GM18519 (cell line): ENCODE data around the gene ABLIM2.

ENCODE experiments used
- ATAC-seq: cut with Tn5 transposase; IDR thresholded peaks from one replicate; pipeline ENCODE4 v1.9.1; 2021; ENCODE audit warnings: mild to moderate bottlenecking, moderate library complexity; ENCODE audit not compliant: unreplicated experiment, low FRiP score

The ABLIM2 gene

DNA sequence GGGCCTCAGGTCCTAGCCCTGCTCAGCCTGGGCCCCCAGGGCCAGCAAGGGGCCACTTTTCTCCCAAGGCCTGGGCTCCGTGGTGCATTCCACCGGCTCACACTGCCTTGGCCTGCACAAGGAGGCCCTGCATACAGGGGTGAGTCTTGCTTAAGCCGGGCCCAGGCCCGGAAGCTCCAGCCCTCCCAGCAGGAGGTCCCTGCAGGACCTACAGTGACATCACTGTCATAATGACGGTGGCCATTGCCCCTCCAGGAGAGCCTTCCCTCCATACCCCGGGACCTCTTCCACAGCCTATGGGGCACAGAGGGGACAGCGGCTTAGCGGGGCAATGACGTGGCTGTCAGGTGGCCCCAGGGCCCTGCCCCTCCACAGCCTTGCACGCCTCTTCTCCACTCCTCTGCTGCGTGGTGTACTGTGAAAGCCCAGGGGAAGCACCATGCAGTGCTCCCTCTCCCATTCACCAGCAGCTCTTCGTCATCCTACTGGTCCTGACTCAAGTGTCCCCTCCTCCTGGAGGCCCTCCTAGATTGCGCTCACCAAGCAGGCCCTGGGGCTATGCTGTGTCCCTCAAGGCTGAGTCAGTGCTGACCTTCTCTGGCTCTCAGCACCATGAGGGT lies 186.6 kb downstream of the ABLIM2 start:
- ATAC-seq = no peak

DNA sequence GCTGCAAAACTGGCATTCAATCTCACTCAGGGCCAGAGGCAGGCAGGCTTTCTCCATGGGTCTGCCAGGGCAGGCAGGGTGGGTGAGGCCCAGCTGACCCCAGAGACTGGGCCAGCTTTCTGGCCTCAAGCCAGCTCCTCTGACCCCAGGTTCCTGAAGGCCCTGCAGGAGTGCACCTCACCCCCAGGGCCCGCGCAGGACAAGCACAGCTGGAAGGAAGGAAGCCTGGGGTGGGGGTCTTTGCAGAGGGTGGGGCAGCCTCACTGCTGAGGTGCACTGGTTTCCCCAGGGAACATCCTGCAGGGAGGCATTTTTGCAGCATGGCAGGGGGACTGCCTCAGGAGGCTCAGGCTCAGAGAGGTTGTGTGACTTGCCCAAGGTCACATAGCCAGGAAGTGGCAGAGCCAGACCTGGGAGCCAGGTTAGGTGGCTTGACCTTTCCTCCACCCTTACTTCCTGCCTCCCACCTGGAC lies 187.4 kb downstream of the ABLIM2 start:
- ATAC-seq = no peak

DNA sequence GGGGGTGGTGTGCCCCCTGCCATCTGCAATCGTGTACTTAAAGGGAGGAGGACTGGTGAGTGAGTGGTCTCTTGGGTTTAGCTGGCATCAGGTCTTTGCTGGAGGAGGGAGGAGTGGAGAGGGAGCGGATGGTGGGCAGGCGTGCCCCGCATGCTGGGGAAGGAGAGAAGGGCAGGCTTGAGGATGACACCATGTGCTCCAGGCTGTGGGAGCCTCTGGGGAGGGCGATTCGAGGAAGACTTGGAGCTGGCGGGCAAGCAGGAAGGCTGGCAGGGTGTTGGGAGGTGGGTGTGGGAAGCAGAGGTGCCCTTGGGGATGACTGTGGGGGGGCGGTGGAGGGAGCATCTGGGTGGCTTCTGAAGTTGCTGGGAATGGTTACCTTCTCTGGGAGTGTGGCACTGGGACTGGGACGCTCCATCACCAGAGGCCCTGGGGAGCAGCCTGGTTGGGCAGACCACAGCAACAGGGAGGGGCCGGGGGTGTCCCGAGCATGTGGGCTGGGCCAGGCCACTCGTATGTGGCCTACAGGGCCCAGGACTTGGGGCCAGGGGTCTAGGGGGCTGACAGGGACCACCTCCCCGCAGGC lies 188.2 kb downstream of the ABLIM2 start:
- no peak for ATAC-seq

DNA sequence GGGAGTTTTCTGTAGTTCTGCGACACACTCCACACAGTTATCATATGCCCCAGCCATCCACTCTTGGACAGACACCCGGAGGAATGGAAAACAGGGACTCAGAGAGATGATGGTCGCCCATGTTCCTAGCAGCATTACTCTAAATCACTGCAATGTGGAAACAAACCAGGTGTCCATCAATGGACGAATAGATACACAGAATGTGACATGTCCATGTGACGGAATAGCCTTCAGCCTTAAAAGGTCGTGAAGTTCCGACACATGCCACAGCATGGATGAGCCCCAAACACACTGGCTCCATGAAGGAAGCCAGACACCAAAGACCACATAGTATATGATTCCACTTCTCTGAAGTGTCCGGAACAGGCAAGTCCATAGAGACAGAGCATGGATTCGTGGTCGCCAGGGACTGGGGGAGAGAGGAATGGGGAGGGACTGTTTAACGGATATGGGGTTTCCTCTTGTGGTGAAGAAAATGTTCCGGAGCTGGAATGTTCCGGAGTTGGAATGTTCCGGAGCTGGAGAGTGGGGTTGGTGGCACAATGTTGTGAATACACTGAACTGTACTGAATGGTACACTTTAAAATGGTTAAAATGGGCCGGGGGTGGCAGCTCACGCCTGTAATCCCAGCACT lies 190.2 kb downstream of the ABLIM2 start:
- no peak for ATAC-seq

DNA sequence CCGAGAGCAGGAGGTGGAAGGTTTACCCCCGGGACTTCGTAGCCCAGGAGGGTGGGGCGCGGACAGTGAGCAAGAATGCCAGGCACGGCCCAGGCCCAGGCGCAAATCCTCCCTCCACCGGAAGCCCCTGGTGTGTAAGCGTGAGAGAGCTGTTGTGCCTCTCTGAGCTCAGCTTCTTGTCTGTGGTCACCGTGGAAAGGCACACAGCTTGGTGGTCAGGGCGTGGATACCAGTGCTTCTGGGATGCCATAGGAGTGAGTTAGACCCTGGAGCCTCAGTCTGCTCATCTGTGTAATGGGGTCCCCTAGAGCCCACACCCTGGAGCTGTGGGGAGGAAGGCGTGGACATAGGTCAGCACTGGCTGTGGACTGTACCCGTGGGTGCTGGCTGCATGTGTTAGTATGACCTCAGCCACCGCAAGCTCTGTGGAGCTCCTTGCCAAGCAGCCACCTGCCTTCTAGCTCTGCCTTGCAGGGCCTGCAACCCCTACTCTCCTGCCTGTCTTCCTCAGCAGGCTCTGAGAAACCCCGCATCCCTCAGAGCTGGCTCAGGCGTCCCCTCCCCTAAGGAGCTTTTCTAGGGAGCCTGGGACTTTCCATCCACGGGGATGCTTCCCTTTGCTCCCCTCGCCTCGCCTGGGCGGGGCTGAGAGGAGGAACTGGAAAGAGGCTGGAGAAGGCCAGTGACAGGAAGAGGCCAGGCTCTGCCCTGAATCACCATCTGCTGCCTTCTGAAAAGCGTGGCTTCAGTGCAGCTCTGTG lies 190.9 kb downstream of the ABLIM2 start:
- ATAC-seq = no peak

DNA sequence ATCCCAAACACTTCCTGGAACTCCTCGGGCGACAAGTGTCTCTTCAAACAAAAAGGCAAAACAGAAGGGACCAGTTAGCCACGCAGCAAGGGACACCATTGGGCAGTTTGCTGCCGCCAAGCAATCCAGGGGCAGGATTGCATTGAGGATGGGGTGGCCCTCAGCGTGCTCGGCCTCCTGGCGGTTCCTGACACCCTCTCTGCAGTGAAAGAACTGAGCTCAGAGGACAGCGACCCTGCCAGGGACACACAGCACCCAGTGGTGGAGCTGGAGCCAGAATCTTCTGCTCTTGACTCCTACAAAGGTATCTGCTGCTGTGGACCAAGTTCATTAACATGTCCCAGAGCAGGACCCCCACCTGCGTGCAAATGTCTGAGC lies 191.6 kb downstream of the ABLIM2 start:
- ATAC-seq = no peak

DNA sequence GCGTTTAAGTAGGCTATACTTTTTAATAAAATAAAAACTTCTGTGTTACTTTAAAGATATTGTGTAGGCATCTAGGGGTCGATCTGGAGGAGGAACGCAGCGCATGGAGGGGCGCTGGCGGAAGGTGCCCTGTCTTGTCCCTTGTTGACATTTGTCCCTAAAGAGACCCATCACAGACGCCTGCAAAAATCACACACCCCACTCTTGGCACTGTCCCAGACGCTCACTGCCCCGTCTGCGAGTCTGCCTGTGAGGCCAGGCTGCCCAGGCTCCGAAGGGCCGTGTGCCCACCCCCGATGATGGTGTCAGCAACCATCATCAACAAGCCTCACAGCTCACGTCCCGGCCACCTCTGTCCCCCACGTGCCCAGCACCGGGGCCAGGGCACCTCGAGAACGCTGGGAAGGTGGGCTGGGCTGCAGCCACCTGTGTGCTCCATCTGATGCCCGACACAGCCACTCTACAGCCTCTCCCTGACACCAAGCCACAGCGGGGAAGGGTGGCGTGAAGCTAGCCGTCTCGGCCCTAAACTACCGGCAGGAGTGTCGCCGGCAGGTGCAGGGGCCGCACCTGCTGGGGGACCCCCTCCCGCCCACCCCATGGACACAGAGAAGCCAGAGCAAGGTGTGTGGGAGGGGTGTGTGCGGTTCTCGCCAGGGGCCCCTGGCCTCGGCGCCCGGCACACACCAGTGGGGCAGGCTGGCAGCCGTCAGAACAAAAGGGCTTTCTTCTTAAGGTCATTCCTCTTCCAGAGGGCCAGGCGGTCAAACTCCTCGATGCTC lies 192.1 kb downstream of the ABLIM2 start:
- ATAC-seq = no peak

DNA sequence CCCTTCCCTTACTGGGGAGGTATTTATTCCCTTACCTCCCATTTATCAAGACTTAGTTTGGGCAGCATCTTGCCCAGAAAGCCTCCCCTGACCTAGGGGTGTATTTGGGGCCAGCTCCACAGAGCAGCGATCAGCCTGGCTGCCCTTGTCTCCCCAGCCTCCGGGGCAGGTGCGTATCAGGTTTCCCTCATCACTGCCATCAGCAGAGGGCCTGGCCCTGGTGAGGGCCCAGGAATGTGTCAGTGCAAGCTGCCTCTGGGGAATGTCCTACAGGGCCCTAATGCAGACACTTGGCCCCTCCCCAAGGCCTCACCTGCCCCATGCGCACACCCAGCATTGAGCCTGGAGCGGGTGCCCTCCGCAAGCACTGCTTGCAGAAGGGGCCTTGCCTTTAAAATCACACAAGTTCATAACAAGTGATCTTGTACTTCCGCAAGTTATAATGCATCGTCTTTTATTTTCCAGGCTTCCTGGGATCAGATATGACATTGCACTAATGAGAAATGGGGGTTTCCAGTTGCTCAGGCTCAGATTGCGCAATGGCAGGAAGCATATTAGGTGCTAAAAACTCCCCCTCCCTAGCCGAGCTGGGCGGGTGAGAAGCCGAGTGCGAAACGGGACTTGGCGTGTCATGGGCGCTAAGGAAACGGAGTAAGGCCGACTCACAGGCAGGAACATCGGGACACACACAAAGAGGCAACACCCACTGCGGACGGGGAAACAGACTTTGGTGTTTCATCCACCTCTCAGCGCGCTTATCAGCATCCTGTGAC lies 193.5 kb downstream of the ABLIM2 start:
- ATAC-seq = no peak

DNA sequence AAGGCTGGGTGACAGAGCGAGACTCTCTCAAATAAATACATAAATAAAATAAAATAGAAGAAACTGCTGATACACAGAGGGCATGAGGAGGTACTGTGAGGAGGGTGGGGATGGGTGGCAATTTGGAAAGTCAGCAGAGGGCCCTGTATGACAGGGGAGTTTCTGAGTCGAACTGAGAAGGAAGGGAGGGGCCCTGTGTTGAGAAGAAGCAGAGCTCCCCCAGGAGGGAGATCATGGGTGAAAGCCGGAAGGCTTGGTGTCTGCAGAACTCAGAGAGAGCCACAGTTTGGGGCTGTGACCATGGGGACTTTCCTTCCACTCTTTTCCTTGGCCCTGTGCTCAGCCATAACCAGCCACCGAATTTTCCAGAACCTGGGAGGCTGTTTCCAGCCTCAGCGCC lies 194.2 kb downstream of the ABLIM2 start:
- no peak for ATAC-seq

DNA sequence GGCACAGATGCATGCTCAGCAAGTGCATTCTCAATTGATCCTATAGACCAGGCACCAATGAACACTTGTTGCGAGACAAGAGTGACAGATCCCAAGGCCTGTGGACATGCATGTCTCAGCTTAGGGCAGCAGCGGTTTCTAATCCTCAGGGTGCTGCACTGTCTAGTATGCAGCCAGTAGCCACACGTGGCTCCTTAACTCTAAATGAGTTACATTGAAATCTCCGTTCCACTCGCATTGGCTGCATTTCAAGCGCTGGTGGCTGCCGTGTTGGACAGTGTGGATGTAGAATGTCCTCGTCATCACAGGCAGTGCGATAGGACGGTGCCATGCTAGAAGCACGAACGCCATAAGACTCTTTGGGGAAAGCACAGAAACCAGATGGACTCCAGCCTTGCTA lies 194.9 kb downstream of the ABLIM2 start:
- no peak for ATAC-seq

DNA sequence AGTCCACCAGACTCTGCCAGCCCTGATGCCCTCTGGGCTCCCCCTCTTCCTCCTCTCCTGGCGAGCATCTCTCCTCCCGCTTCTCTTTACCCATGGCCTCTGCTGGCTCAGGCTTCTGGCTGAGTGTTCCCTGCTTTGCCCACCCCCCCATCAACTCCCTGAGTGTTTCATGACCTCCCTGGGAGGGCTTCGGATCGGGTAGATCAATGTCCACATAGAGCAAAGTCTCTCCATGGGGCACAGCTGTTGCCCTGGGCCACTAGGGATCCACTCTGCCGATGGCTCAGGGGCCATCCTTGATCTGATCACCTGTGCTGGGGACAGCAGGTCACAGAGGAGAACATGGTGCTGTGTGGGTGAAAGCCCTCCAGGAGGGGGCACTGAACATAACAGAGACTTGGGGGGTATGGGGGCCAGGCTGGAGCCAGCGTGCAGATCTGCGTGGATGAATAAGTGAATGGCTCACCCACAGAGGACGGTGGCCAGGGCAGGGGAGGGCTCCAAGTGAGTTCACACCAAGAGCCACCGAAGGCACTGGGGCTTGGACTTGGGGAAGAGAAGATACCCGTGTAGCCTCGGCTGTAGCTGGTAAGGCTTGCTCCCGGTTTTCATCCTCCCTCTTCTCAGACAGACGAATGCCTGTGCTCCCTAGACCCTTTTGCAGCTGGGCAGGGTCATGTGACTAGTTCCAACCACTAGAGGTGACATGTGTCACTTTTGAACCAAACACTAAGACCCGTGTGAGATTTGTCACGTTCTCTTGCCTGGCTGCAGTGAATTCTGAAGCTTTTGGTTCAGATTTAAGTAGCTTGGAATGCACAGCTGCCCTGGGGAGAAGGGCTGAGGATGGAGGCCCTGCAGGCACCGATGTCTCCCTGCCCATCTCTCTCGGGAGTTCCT lies 195.8 kb downstream of the ABLIM2 start:
- ATAC-seq = no peak

DNA sequence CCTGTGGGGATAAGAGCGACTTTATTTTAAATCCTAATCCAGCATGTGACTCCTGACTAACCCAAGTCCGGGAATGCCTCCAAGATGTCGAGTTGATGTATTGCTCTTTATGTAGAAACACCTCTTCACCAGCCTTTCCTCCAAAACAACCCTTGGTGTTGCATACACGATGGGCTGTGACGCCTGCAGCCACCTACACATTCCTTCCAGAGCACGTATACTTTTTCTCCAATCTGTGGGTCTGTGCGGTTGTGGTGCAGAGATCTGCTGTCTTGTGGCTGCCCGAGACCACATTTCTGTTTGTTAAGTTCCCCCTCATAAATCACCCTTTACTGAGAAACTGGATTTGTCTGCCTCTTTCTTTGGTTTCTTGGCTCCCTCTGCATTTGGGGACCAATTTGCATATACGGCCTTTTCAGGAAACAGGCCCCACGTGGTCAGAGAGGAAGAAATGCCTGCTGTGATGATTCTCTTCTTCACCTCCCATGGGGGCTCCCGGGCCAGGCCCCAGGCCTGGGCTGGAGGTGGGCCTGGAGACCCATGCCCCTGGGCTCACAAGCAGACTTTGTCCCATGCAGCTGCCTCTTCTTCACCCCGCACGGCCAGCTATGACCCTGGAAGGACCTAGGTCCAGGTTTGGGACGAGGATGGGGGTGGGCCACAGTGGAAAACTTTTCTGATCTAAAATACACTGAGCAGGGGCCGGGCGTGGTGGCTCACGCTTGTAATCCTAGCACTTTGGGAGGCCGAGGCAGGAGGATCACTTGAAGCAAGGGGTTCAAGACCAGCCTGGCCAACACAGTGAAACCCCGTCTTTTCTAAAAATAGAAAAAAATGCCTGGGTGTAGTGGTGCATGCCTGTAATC lies 197.6 kb downstream of the ABLIM2 start:
- no peak for ATAC-seq

DNA sequence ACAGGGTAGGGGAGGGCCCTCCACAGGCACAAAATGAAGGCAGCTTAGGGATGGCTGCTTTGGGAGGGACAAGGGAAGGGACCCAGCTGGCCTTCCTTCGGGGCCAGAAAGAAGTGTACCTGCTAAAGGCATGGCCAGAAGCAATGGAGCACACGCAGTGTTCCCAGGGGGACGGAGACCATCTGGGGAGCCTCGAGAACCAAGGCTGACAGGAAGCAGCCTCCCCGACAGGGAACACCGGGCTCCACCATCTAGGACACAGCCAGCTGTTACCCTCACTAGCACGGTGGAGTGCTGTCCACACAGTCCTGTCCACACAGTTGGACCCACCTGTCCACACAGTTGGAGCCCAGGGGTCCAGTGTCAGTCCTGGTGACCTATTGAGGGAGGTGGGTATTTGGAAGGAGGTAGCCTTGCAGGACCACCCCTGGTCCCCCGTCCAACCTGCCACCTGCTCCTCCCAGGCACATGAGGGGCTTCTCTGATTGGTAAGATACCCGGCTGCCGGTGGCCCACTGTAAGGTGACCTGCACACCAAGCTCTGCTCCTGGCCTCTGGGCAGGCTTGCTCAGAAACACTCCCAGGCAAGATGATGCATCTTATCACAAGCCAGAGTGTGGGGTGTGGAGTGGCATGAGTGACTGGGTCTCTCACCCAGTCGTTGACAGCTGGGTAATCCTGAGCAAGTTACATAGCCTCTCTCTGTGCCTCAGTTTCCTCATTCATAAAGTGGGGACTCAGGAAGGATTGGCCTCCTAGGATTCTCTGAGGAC lies 198.4 kb downstream of the ABLIM2 start:
- no peak for ATAC-seq

DNA sequence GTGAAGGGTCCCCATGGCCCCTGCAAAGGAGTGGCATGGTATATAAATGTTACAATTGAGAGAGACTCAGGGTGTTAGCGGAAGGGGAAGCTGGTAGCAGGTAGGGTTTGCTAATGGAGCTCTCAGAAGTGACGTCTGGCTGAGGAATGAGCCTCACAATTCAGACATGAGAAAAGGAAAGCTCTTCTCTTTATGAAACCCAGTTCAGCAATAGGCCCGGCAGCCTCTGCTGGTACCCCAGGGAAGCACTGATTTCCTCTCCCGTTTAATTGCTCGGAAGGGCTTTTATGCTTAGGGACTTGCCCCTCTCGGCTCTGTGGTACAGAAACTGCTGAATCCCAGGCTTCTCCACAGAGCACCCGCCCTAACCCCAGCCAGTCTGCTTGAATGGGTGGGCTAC lies 199.5 kb downstream of the ABLIM2 start:
- ATAC-seq = no peak

DNA sequence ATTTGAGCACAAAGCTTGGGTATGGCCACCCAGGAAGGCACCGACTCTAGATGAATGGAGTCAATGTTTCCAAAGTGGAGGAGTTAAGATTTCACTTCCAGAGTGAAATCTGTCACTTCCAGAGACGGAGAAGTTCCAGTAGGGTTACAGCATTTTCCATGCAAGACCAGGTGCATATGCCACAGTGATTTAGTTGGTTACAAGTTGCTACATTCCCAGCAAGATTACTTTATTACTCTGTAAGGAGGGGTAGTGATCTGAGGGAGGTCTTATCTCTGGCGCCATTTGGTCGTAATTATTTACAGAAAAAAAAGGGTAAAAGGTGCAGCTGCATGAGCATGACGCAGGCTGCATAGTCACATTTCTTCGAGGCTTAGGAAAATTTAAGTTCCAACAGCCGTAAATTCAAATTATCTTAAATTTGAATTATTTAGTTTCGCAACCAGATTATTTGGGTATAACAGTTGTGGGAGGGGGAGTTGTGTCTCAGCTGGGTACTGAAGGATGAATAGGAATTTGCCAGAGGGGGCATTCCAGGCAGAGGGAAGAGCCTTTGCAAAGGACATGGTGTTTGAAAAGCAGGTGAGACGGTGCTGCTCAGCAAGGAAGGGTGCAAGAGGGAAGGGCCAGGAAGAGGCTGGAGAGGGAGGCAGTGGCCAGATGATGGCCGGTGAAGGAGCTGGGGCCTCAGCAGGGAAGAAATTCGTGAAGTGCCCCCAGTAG lies 201.5 kb downstream of the ABLIM2 start:
- no peak for ATAC-seq

DNA sequence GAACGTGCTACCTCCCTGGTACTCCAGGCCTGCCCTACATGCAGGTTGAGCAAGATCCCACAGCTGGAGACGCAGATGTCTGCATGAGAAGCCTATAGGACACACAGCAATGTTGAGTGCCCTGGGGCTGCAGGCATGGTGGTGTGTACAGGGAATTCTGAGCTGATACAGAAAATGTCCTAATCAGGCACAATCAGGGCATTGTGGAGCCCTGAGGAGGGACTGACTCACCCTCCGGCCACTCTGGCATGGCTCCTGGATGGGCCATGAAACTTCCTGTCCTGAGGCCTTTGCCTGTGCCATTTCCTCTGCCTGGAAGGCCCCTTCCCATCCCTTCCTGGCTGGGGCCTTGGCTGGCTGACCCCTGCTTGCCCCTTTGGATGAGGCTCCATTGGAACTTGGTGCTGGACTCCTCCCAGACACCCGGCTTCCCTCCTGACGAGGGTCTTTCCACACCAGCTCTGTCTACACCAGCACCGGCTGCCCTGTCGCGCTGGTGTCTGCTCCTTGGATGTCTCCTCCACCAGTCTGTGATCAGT lies 202.3 kb downstream of the ABLIM2 start:
- ATAC-seq = no peak
